Neuronal stem cell (in vitro differentiated cells): ENCODE measurements around the gene SH3PXD2A.

ENCODE experiments used
- DNase-seq: peaks from one replicate; pipeline ENCODE4 v3.0.0-alpha.2; 2013; ENCODE audit warnings: low spot score
- H2AFZ ChIP-seq: one replicate; pipeline ENCODE4 v1.6.1; 2013; ENCODE audit warnings: mild to moderate bottlenecking, low read length, inconsistent platforms
- H2AK5ac ChIP-seq: 2 replicates; pipeline ENCODE4 v1.6.1; 2013; ENCODE audit warnings: low read depth, mild to moderate bottlenecking, inconsistent platforms, low read length, moderate library complexity, mixed read lengths
- H2BK120ac ChIP-seq: 2 replicates; pipeline ENCODE4 v1.6.1; 2013; ENCODE audit warnings: low read depth, mild to moderate bottlenecking, inconsistent platforms, low read length, moderate library complexity, mixed read lengths
- H2BK12ac ChIP-seq: one replicate; pipeline ENCODE4 v1.6.1; 2013; ENCODE audit warnings: low read length, inconsistent platforms
- H2BK15ac ChIP-seq: 2 replicates; pipeline ENCODE4 v1.6.1; 2013; ENCODE audit warnings: mild to moderate bottlenecking, low read length, inconsistent platforms, mixed read lengths
- H2BK5ac ChIP-seq: one replicate; pipeline ENCODE4 v1.6.1; 2013; ENCODE audit warnings: inconsistent platforms, mild to moderate bottlenecking, low read length, moderate library complexity
- H3K14ac ChIP-seq: one replicate; pipeline ENCODE4 v1.6.1; 2013; ENCODE audit warnings: low read length, inconsistent platforms
- H3K18ac ChIP-seq: 2 replicates; pipeline ENCODE4 v1.6.1; 2013; ENCODE audit warnings: low read length, inconsistent platforms
- H3K23ac ChIP-seq: 2 replicates; pipeline ENCODE4 v1.6.1; 2013; ENCODE audit warnings: low read depth, mild to moderate bottlenecking, mixed read lengths, low read length, inconsistent platforms; ENCODE audit not compliant: poor library complexity
- H3K27ac ChIP-seq: replicated peaks from 3 replicates; pipeline ENCODE4 v1.5.1; 2013; ENCODE audit warnings: low read length, inconsistent platforms
- H3K27me3 ChIP-seq, 3 experiments: 2 replicates each; pipeline ENCODE4 v1.6.1; 2013; ENCODE audit warnings: low read length in 3 of 3, mild to moderate bottlenecking in 2 of 3, inconsistent platforms in 1 of 3, low read depth in 1 of 3, mixed read lengths in 1 of 3, moderate library complexity in 1 of 3; ENCODE audit not compliant: control insufficient read depth in 3 of 3, insufficient read depth in 3 of 3
- H3K36me3 ChIP-seq, 2 donors: replicated peaks in 1 of 2; 2 replicates each; pipeline ENCODE4 v1.6.1; 2013; ENCODE audit warnings: low read length in 2 of 2; ENCODE audit not compliant: control insufficient read depth in 2 of 2, insufficient read depth in 2 of 2
- H3K4ac ChIP-seq: 2 replicates; pipeline ENCODE4 v1.6.1; 2013; ENCODE audit warnings: inconsistent platforms, mild to moderate bottlenecking, low read length, moderate library complexity
- H3K4me1 ChIP-seq, 2 donors: 1 replicate in 1 of 2; 2 replicates in 1 of 2; pipeline ENCODE4 v1.6.1; 2013; ENCODE audit warnings: low read length in 2 of 2, low read depth in 1 of 2; ENCODE audit not compliant: control insufficient read depth in 2 of 2, insufficient read depth in 1 of 2
- H3K4me2 ChIP-seq: one replicate; pipeline ENCODE4 v1.6.1; 2013; ENCODE audit warnings: mild to moderate bottlenecking, low read length, inconsistent platforms; ENCODE audit not compliant: insufficient read depth, poor library complexity, severe bottlenecking
- H3K4me3 ChIP-seq, 2 donors: 2 replicates each; pipeline ENCODE4 v1.5.1; 2013; ENCODE audit warnings: low read length in 2 of 2, mild to moderate bottlenecking in 2 of 2, inconsistent platforms in 1 of 2, moderate library complexity in 1 of 2
- H3K79me1 ChIP-seq: one replicate; pipeline ENCODE4 v1.6.1; 2013; ENCODE audit warnings: low read depth, mild to moderate bottlenecking, inconsistent platforms, low read length, moderate library complexity
- H3K9ac ChIP-seq: one replicate; pipeline ENCODE4 v1.6.1; 2013; ENCODE audit warnings: mild to moderate bottlenecking, low read depth, low read length, inconsistent platforms; ENCODE audit not compliant: poor library complexity
- H3K9me3 ChIP-seq, 2 donors: replicated peaks in 1 of 2; 2 replicates each; pipeline versions ENCODE3 to v1.6.1; 2013; ENCODE audit warnings: low read length in 2 of 2, mild to moderate bottlenecking in 2 of 2, inconsistent platforms in 1 of 2, low read depth in 1 of 2, mixed read lengths in 1 of 2, moderate library complexity in 1 of 2; ENCODE audit not compliant: control insufficient read depth in 2 of 2, insufficient read depth in 1 of 2
- H4K8ac ChIP-seq: one replicate; pipeline ENCODE4 v1.6.1; 2013; ENCODE audit warnings: low read depth, mild to moderate bottlenecking, inconsistent platforms, low read length, moderate library complexity
- H4K91ac ChIP-seq: one replicate; pipeline ENCODE4 v1.6.1; 2013; ENCODE audit warnings: low read length, low read depth, mild to moderate bottlenecking, inconsistent platforms; ENCODE audit not compliant: poor library complexity
- WGBS, 2 donors: extraction: QIAGEN DNeasy Blood & Tissue Kit; methylation state at CpG; one replicate each; pipeline ENCODE4 v1.1.7; 2013; ENCODE audit warnings: missing lambda C conversion rate in 2 of 2, mixed read lengths in 1 of 2; ENCODE audit not compliant: insufficient read length in 2 of 2, insufficient replicate concordance in 1 of 2; ENCODE audit errors: extremely low coverage in 2 of 2; 5-methylcytosine and 5-hydroxymethylcytosine counted together

The SH3PXD2A gene

GRCh38 chr10:103581499-103581898, 273.9 kb downstream of the SH3PXD2A start:
- Histone ChIP-seq H3K4me2 (no peak overlapping the region), H3K9ac (no peak overlapping the region), H2BK15ac (no peak overlapping the region), H3K27ac (no peak overlapping the region), H2AK5ac (no peak overlapping the region), H4K91ac (no peak overlapping the region), H3K27me3 (peaks cover 0 to 6% (median 0%) of the 10 kb centered on the region in 3 experiments), H3K18ac (no peak overlapping the region), H4K8ac (no peak overlapping the region), H3K79me1 (no peaks in the 10 kb centered on the region), H2AFZ (no peak overlapping the region), H3K23ac (no peak overlapping the region), H3K36me3 (no peaks in the 10 kb centered on the region), H3K4me1 (peaks cover 0 to 10% of the 10 kb centered on the region in 2 donors), H3K9me3 (peaks cover 0 to 2% of the 10 kb centered on the region in 2 donors), H2BK120ac (no peak overlapping the region), H3K14ac (no peak overlapping the region), H3K4me3 (no peak overlapping the region), H2BK12ac (no peak overlapping the region), H2BK5ac (no peak overlapping the region), H3K4ac (no peak overlapping the region)
- no peak for DNase-seq

GRCh38 chr10:103580430-103580829, 274.9 kb downstream of the SH3PXD2A start:
- no CpG with 5 or more reads among the region's 7 CpGs for WGBS, 2 donors
- H2BK12ac ChIP-seq: no peak overlapping the region
- no peak overlapping the region for H4K8ac ChIP-seq
- no peak overlapping the region for H3K4ac ChIP-seq
- no peak overlapping the region for H3K9ac ChIP-seq
- H4K91ac ChIP-seq: no peak overlapping the region
- no peak overlapping the region for H2BK120ac ChIP-seq
- H3K14ac ChIP-seq: peak overlapping the region; percentile 4
- H3K4me1 ChIP-seq: peaks cover 0 to 10% of the 10 kb centered on the region in 2 donors
- peaks cover 0 to 2% of the 10 kb centered on the region in 2 donors for H3K9me3 ChIP-seq
- peak overlapping the region; percentile 16 for H2AFZ ChIP-seq
- H3K79me1 ChIP-seq: no peaks in the 10 kb centered on the region
- H3K27me3 ChIP-seq: peaks cover 0 to 6% (median 0%) of the 10 kb centered on the region in 3 experiments
- no peak overlapping the region for H3K23ac ChIP-seq
- H2AK5ac ChIP-seq: peak overlapping the region; percentile 70
- H3K27ac ChIP-seq: no peak overlapping the region
- H2BK15ac ChIP-seq: peak overlapping the region; percentile 7
- H3K18ac ChIP-seq: no peak overlapping the region
- no peak overlapping the region for H2BK5ac ChIP-seq
- H3K4me3 ChIP-seq: no peak overlapping the region
- no peak for DNase-seq
- no peaks in the 10 kb centered on the region for H3K36me3 ChIP-seq
- H3K4me2 ChIP-seq: no peak overlapping the region

- no CpG with 5 or more reads among the region's 7 CpGs for WGBS, 2 donors
- H3K4me3 ChIP-seq: no peak overlapping the region
- H2BK5ac ChIP-seq: no peak overlapping the region
Observed at GRCh38 chr10:103580011-103580410, 275.4 kb downstream of the SH3PXD2A start.

GRCh38 chr10:103578782-103579382, 276.5 kb downstream of the SH3PXD2A start:
- no peak overlapping the region for H2BK15ac ChIP-seq
- H3K9me3 ChIP-seq: no peaks in the 10 kb centered on the region
- no peak overlapping the region for H3K4ac ChIP-seq
- H2BK12ac ChIP-seq: no peak overlapping the region
- peaks cover 0 to 10% of the 10 kb centered on the region in 2 donors for H3K4me1 ChIP-seq
- no peak for DNase-seq
- no peak overlapping the region for H3K14ac ChIP-seq
- no peaks in the 10 kb centered on the region for H3K36me3 ChIP-seq
- no peak overlapping the region for H3K23ac ChIP-seq
- H2BK5ac ChIP-seq: no peak overlapping the region
- no peak overlapping the region for H2BK120ac ChIP-seq
- no peak overlapping the region for H3K9ac ChIP-seq
- H3K18ac ChIP-seq: peak overlapping the region; percentile 58
- peaks cover 0 to 11% (median 0%) of the 10 kb centered on the region in 3 experiments for H3K27me3 ChIP-seq
- no peak overlapping the region for H4K8ac ChIP-seq
- no peaks in the 10 kb centered on the region for H3K79me1 ChIP-seq
- no peak overlapping the region for H4K91ac ChIP-seq
- no peak overlapping the region for H2AK5ac ChIP-seq
- H3K27ac ChIP-seq: no peak overlapping the region
- H3K4me2 ChIP-seq: no peak overlapping the region
- no peak overlapping the region for H3K4me3 ChIP-seq
- no peak overlapping the region for H2AFZ ChIP-seq
- WGBS, 2 donors: no CpG with 5 or more reads among the region's 15 CpGs

More at GRCh38 chr10:103580011-103580410, 275.4 kb downstream of the SH3PXD2A start:
- Histone ChIP-seq H3K14ac (peak overlapping the region; percentile 4), H4K8ac (no peak overlapping the region), H3K9ac (no peak overlapping the region), H4K91ac (no peak overlapping the region), H2BK120ac (no peak overlapping the region), H2AK5ac (peak overlapping the region; percentile 70), H3K79me1 (no peaks in the 10 kb centered on the region), H3K4me1 (peaks cover 0 to 10% of the 10 kb centered on the region in 2 donors), H2BK12ac (no peak overlapping the region), H3K27ac (no peak overlapping the region), H3K4me2 (no peak overlapping the region), H2BK15ac (peak overlapping the region; percentile 7), H3K23ac (no peak overlapping the region), H3K27me3 (peaks cover 0 to 8% (median 0%) of the 10 kb centered on the region in 3 experiments), H3K36me3 (no peaks in the 10 kb centered on the region), H3K4ac (no peak overlapping the region), H2AFZ (peak overlapping the region; percentile 16), H3K18ac (peak overlapping the region; percentile 59), H3K9me3 (peaks cover 0 to 1% of the 10 kb centered on the region in 2 donors)
- no peak for DNase-seq
